ENCODE data around the gene ECM2. TPM values are rescaled to one million over a fixed set of nuclear protein-coding genes. Genes with fewer than 3 reads are reported as not detected.

ECM2 gene
- total and polyA plus RNA-seq, 2 donors (not counting 1 experiment from before 2014, with no cell fraction given): 6.8 to 17.2 TPM

DNA sequence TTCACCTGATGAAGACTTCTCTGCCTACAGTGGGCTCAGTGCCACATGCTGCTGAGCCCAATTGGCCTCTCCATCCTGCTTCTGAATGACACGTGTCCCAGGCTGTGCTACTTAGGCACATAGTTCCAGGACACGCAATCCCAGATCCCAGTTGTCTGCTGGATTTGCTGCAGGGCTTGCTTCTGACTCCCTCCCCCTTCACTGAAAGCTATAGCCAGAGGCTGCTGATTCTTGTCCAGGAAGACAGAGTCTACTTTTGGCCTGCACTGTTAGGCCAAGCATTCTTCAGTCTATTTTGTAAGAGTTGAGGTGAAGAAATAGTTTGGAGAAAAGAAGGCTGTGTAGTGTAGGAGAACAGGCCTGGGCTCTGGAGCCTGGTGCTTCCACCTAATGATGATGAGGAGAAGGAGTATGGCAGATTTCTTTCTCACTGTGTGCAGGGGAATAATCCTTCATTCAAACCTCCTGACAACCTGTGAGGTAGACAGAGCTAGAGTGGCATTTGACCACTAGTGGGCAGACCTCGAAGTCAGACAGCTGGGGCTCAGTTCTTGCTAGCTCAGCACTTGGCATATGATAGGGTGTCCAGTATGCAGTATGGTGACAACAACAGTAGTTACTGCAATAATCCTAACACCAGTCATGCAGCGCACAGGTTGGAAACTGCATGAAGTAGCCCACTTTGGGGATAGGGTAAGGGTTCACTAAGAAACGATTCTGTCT is 34.0 kb downstream of the ECM2 start:
- Histone ChIP-seq H3K36me3 (ENCODE audit: control insufficient read depth, insufficient read depth, low read length) (no peaks in the 10 kb centered on the region), H3K4me1 (ENCODE audit: control insufficient read depth, extremely low read depth, insufficient read depth, low read length) (peaks cover 15% of the 10 kb centered on the region), H3K9me3 (ENCODE audit: control insufficient read depth, insufficient read depth, low read depth, low read length) (no peaks in the 10 kb centered on the region), H3K4me3 (replicated peaks in 1 of 4; ENCODE audit: control extremely low read depth in 1 of 4, insufficient read depth in 1 of 4, low read depth in 3 of 4, low read length in 4 of 4) (no peak overlapping the region), H4K20me1 (ENCODE audit: control insufficient read depth, extremely low read depth, insufficient read depth, low read length) (no peaks in the 10 kb centered on the region), H3K27ac (ENCODE audit: insufficient read depth, low read length) (no peak overlapping the region), H3K27me3 (ENCODE audit: control insufficient read depth, insufficient read depth, low read length) (no peaks in the 10 kb centered on the region), H3K4me2 (ENCODE audit: extremely low read depth, insufficient read depth, low read length) (no peak overlapping the region), H3K9ac (ENCODE audit: insufficient read depth, low read length) (no peak overlapping the region), H2AFZ (ENCODE audit: low read length) (no peak overlapping the region), H3K79me2 (ENCODE audit: control insufficient read depth, insufficient read depth, low read length) (no peaks in the 10 kb centered on the region)
- DNase-seq (ENCODE audit: low read depth in 2 of 2): peak; percentile 31 to 41
- TF ChIP-seq, protein P1, sequence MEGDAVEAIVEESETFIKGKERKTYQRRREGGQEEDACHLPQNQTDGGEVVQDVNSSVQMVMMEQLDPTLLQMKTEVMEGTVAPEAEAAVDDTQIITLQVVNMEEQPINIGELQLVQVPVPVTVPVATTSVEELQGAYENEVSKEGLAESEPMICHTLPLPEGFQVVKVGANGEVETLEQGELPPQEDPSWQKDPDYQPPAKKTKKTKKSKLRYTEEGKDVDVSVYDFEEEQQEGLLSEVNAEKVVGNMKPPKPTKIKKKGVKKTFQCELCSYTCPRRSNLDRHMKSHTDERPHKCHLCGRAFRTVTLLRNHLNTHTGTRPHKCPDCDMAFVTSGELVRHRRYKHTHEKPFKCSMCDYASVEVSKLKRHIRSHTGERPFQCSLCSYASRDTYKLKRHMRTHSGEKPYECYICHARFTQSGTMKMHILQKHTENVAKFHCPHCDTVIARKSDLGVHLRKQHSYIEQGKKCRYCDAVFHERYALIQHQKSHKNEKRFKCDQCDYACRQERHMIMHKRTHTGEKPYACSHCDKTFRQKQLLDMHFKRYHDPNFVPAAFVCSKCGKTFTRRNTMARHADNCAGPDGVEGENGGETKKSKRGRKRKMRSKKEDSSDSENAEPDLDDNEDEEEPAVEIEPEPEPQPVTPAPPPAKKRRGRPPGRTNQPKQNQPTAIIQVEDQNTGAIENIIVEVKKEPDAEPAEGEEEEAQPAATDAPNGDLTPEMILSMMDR (conservative IDR thresholded peaks at IDR 0.05 in 1 of 2, IDR thresholded peaks at IDR 0.05 in 1 of 2; ENCODE audit: low read depth in 1 of 2, low read length in 2 of 2): peak; percentile 43 to 52
- TF ChIP-seq EZH2 (IDR thresholded peaks at IDR 0.05; ENCODE audit: low read length, missing control alignments): no peak

DNA sequence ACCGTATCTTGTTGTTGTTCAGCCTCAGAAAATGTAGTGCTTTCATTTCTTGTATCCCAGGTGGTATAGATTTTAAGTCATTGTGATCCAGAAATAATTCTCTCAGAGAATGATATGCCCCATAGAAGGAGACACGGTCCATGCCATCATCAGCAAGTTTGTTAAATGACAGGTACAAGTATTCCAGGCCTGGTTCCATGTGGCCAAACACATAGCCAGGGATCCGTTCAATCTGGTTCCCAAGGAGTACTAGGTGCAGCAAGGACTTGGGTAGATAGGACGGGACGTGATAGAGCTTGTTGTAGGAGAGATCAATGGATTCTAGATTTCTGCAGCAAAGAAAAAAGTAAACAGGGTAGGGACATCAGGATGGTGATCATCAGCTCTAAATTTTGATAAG is 35.1 kb downstream of the ECM2 start:
- Histone ChIP-seq H3K4me2 (ENCODE audit: extremely low read depth, insufficient read depth, low read length) (no peak overlapping the region), H2AFZ (ENCODE audit: low read length) (no peak overlapping the region), H3K27ac (ENCODE audit: insufficient read depth, low read length) (no peak overlapping the region), H3K79me2 (ENCODE audit: control insufficient read depth, insufficient read depth, low read length) (no peaks in the 10 kb centered on the region), H3K9ac (ENCODE audit: insufficient read depth, low read length) (no peak overlapping the region), H3K36me3 (ENCODE audit: control insufficient read depth, insufficient read depth, low read length) (no peaks in the 10 kb centered on the region), H3K27me3 (ENCODE audit: control insufficient read depth, insufficient read depth, low read length) (no peaks in the 10 kb centered on the region), H3K4me1 (ENCODE audit: control insufficient read depth, extremely low read depth, insufficient read depth, low read length) (peaks cover 10% of the 10 kb centered on the region), H3K9me3 (ENCODE audit: control insufficient read depth, insufficient read depth, low read depth, low read length) (no peaks in the 10 kb centered on the region), H4K20me1 (ENCODE audit: control insufficient read depth, extremely low read depth, insufficient read depth, low read length) (no peaks in the 10 kb centered on the region), H3K4me3 (replicated peaks in 1 of 4; ENCODE audit: control extremely low read depth in 1 of 4, insufficient read depth in 1 of 4, low read depth in 3 of 4, low read length in 4 of 4) (no peak overlapping the region)
- TF ChIP-seq, protein P1 (conservative IDR thresholded peaks at IDR 0.05 in 1 of 2, IDR thresholded peaks at IDR 0.05 in 1 of 2; ENCODE audit: low read depth in 1 of 2, low read length in 2 of 2): no peak
- TF ChIP-seq EZH2 (IDR thresholded peaks at IDR 0.05; ENCODE audit: low read length, missing control alignments): no peak
- no peak for DNase-seq (ENCODE audit: low read depth in 2 of 2)

DNA sequence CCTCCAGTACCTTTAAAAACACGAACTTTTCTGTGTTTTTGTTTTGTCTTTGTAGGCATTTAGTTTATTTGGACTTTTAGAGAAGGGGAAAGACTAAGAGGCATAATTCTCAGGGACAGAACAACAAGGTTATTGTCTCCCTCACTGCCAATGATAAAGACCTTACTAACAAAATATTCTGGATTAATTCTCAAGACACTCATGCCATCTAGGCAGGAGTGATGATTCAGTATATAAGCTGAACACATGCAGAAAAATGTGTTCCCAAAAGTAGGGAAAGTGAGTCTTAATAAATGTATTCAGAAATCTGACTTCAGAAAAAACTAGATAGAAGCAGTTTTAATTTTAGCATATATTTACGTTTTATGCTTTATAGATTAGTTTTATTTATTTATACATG is 36.1 kb downstream of the ECM2 start:
- Histone ChIP-seq H3K4me2 (ENCODE audit: extremely low read depth, insufficient read depth, low read length) (no peak overlapping the region), H4K20me1 (ENCODE audit: control insufficient read depth, extremely low read depth, insufficient read depth, low read length) (no peaks in the 10 kb centered on the region), H3K79me2 (ENCODE audit: control insufficient read depth, insufficient read depth, low read length) (no peaks in the 10 kb centered on the region), H3K4me1 (ENCODE audit: control insufficient read depth, extremely low read depth, insufficient read depth, low read length) (peaks cover 3% of the 10 kb centered on the region), H3K27me3 (ENCODE audit: control insufficient read depth, insufficient read depth, low read length) (no peaks in the 10 kb centered on the region), H3K9me3 (ENCODE audit: control insufficient read depth, insufficient read depth, low read depth, low read length) (no peaks in the 10 kb centered on the region), H3K4me3 (replicated peaks in 1 of 4; ENCODE audit: control extremely low read depth in 1 of 4, insufficient read depth in 1 of 4, low read depth in 3 of 4, low read length in 4 of 4) (no peak overlapping the region), H3K9ac (ENCODE audit: insufficient read depth, low read length) (no peak overlapping the region), H2AFZ (ENCODE audit: low read length) (no peak overlapping the region), H3K36me3 (ENCODE audit: control insufficient read depth, insufficient read depth, low read length) (no peaks in the 10 kb centered on the region), H3K27ac (ENCODE audit: insufficient read depth, low read length) (no peak overlapping the region)
- TF ChIP-seq, protein P1 (conservative IDR thresholded peaks at IDR 0.05 in 1 of 2, IDR thresholded peaks at IDR 0.05 in 1 of 2; ENCODE audit: low read depth in 1 of 2, low read length in 2 of 2): no peak
- no peak for TF ChIP-seq EZH2 (IDR thresholded peaks at IDR 0.05; ENCODE audit: low read length, missing control alignments)
- no peak for DNase-seq (ENCODE audit: low read depth in 2 of 2)
